C4-2B (cell line): ENCODE data around the gene NHERF2.

Experiments used
- H3K27ac ChIP-seq: fragments of 450-650 bp; 2 replicates; pipeline ENCODE4 v1.5.1; 2017
- ZFX ChIP-seq: fragments of 450-650 bp; IDR thresholded peaks from 2 replicates; pipeline ENCODE4 v1.6.1; 2017
- TF ChIP-seq, protein P1 (sequence below): fragments of 450-650 bp; conservative IDR thresholded peaks from 2 replicates; pipeline ENCODE4 v1.5.1; 2017; ENCODE audit warnings: mild to moderate bottlenecking

Gene NHERF2

DNA sequence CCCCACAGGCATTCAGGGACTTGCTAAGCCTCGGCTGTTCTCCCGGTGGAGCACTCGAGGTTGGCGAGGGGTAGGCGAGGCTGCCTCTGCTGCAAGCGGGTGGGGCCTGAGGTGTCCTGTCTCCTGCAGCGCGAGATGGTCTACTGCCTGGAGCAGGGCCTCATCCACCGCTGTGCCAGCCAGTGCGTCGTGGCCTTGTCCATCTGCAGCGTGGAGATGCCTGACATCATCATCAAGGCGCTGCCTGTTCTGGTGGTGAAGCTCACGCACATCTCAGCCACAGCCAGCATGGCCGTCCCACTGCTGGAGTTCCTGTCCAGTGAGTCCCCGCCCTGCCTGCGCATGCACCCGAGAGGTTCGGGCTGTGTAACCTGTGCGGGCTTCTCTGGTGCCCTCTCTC is 47.4 kb downstream of the NHERF2 start:
- no peak overlapping the region for H3K27ac ChIP-seq

GRCh38 chr16:2075631-2076030 is 48.9 kb downstream of the NHERF2 start:
- H3K27ac ChIP-seq: no peak overlapping the region

More for the DNA sequence above, 47.4 kb downstream of the NHERF2 start:
- TF ChIP-seq, protein P1, sequence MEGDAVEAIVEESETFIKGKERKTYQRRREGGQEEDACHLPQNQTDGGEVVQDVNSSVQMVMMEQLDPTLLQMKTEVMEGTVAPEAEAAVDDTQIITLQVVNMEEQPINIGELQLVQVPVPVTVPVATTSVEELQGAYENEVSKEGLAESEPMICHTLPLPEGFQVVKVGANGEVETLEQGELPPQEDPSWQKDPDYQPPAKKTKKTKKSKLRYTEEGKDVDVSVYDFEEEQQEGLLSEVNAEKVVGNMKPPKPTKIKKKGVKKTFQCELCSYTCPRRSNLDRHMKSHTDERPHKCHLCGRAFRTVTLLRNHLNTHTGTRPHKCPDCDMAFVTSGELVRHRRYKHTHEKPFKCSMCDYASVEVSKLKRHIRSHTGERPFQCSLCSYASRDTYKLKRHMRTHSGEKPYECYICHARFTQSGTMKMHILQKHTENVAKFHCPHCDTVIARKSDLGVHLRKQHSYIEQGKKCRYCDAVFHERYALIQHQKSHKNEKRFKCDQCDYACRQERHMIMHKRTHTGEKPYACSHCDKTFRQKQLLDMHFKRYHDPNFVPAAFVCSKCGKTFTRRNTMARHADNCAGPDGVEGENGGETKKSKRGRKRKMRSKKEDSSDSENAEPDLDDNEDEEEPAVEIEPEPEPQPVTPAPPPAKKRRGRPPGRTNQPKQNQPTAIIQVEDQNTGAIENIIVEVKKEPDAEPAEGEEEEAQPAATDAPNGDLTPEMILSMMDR: no peak
- no peak for TF ChIP-seq ZFX

DNA sequence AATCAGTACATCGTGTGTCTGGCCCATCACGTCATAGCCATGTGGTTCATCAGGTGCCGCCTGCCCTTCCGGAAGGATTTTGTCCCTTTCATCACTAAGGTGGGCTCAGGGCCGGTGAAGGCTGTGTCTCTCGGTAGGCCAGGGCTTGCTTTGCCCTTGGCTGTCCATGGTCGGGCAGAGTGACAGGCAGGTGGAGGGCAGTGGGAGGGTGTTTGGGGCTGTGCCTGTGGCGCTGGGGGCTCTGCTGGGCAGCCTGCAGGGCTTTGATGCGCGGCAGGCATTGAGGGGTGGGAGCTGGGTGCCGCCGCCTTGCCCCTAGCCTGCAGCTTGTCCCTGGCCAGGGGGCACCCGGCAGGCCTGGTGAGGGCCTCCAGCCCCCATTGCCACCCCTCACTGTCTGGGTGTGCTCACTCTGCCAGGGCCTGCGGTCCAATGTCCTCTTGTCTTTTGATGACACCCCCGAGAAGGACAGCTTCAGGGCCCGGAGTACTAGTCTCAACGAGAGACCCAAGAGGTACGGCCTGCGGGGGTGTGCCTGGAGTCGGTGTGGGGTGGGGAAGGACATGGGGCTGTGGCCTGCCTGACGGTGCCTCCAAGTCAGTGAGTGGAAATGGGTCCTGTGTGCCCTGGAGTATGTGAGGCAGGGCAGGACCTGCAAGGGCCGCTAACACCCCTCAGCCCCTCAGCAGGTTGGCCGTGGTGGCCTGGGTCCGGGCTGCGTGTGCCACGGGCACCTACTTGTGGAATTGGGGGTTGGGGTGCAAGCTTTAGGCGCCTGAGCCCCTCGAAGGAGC is 49.6 kb downstream of the NHERF2 start:
- H3K27ac ChIP-seq: no peak overlapping the region
- no peak for TF ChIP-seq ZFX
- TF ChIP-seq, protein P1: no peak

More at GRCh38 chr16:2075631-2076030, 48.9 kb downstream of the NHERF2 start:
- TF ChIP-seq ZFX: no peak
- TF ChIP-seq, protein P1: no peak

DNA sequence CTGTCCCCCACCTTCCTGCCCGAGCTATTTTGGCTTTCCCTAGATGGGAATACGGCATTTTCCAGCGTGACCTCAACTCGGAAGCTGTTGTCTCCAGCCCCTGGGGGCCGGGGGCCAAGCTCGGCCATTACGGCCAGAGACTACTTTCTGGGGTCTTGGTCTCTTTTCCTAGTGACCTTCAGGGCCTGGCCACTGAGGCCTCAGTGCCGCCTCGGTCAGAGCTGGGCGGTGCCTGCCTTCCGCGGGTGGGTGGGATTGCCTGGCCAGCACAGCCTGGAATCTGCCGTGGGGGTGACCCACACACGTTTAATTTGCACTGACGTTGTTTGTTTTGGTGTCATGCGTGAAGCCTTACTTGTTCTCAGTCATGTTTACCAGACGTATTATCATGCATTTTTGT is 50.3 kb downstream of the NHERF2 start:
- TF ChIP-seq, protein P1: no peak
- no peak for TF ChIP-seq ZFX
- no peak overlapping the region for H3K27ac ChIP-seq

DNA sequence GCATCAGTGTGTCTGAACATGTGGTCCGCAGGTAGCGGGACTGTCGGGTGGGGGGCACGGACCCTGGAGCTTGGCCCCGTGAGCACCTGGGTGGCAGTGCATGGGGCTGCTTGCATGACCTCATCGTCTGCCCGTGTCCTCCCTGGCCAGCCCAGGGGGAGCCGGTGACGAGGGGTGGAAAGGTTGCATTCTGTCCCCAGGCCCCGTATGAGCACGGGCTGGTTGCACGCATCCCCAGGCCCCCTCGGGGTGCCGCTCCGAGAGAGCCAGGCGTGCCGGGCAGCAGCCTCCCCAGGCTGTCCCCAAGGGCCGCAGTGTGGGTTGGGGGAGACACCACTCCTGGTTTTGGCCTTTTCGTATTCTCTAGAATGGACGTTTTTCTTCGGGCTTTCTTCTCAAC is 51.0 kb downstream of the NHERF2 start:
- no peak for TF ChIP-seq ZFX
- TF ChIP-seq, protein P1: no peak
- no peak overlapping the region for H3K27ac ChIP-seq

- TF ChIP-seq ZFX: no peak
- TF ChIP-seq, protein P1: no peak
- no peak overlapping the region for H3K27ac ChIP-seq
These were observed 51.4 kb downstream of the NHERF2 start for GRCh38 chr16:2078096-2078495.

- TF ChIP-seq ZFX: no peak
- TF ChIP-seq, protein P1: no peak
- H3K27ac ChIP-seq: no peak overlapping the region
These were observed 52.0 kb downstream of the NHERF2 start for GRCh38 chr16:2078691-2079090.
